ENCODE measurements around the gene SH3BP4.

GRCh38 chr2:234905547-234906265 is 46.1 kb upstream of the SH3BP4 start:
- TF ChIP-seq EP300 (IDR thresholded peaks at IDR 0.05; ENCODE audit: low read depth) (no peak), CTCF (IDR thresholded peaks at IDR 0.05) (no peak), POLR2A (IDR thresholded peaks at IDR 0.05) (no peak)

Data from transverse colon (tissue), 3 donors.